Stomach (tissue), 9 donors: Measurements from ENCODE around the gene GCKR. TPM values are rescaled to one million over a fixed set of nuclear protein-coding genes. Genes with fewer than 3 reads are reported as not detected.

Experiments
- DNase-seq, 2 donors: peaks; one replicate each; pipeline versions ENCODE4 v3.0.0 to v3.0.0-alpha.2; 2013 to 2019
- H3K27ac ChIP-seq, 5 donors: fragments of 200-600 bp in 4 of 5; sonication (generic) in 4 of 5; one replicate each; pipeline ENCODE4 v1.5.1; 2013 to 2019; ENCODE audit warnings: mild to moderate bottlenecking in 1 of 5, moderate library complexity in 1 of 5
- H3K27me3 ChIP-seq, 3 donors: fragments of 200-600 bp; sonication (generic); one replicate each; pipeline ENCODE4 v1.5.1; 2017 to 2019; ENCODE audit warnings: mixed run types in 1 of 3
- H3K36me3 ChIP-seq, 4 donors: fragments of 200-600 bp; sonication (generic); 1 replicate in 3 of 4; 2 replicates in 1 of 4; pipeline ENCODE4 v1.5.1; 2016 to 2019
- H3K4me1 ChIP-seq, 4 donors: fragments of 200-600 bp; sonication (generic); one replicate each; pipeline ENCODE4 v1.5.1; 2016 to 2019
- H3K4me3 ChIP-seq, 4 donors: fragments of 200-600 bp; sonication (generic) in 3 of 4; one replicate each; pipeline ENCODE4 v1.5.1; 2016 to 2019; ENCODE audit warnings: mild to moderate bottlenecking in 1 of 4
- H3K9me3 ChIP-seq, 4 donors: fragments of 200-600 bp; sonication (generic); one replicate each; pipeline ENCODE4 v1.5.1; 2016 to 2019
- EP300 ChIP-seq: sonication (generic); formaldehyde crosslinking; IDR thresholded peaks from one replicate; pipeline ENCODE4 v1.6.1; 2017; ENCODE audit warnings: antibody characterized with exemption
- POLR2A ChIP-seq, 4 donors: fragments of 450-650 bp; IDR thresholded peaks; one replicate each; pipeline ENCODE4 v1.6.1; 2016; ENCODE audit warnings: antibody characterized with exemption in 4 of 4, control low read depth in 2 of 4, mild to moderate bottlenecking in 1 of 4, moderate library complexity in 1 of 4
- POLR2AphosphoS5 ChIP-seq, 3 donors: sonication (generic); formaldehyde crosslinking; IDR thresholded peaks; one replicate each; pipeline ENCODE4 v1.6.1; 2016; ENCODE audit warnings: antibody characterized with exemption in 3 of 3
- WGBS, 5 donors: extraction: QIAGEN DNeasy Blood & Tissue Kit in 3 of 5; methylation state at CpG; one replicate each; pipeline versions ENCODE4 v1.1.5 to v1.1.7; 2013 to 2018; 5-methylcytosine and 5-hydroxymethylcytosine counted together
- intact Hi-C: fragments of 100-400 bp; cut with DNase I; formaldehyde crosslinking; loops from one replicate; pipeline ENCODE4 v1.15.1; 2023; ENCODE audit warnings: low total_unique reads
- polyA plus RNA-seq, 3 donors: library from polyadenylated mRNA; stranded (reverse); fragments of 200-250 nt; gene quantifications; one replicate each; pipeline ENCODE4 v1.2.3, GENCODE V29; 2013
- total RNA-seq, 5 donors: library from RNA; depleted of rRNA; stranded (reverse); fragments of >200 nt; gene quantifications; one replicate each; pipeline versions ENCODE4 v1.1.0 to v1.2.3, GENCODE V29; 2014 to 2016
- TF ChIP-seq, protein P1 (sequence below), 7 experiments: fragments of 450-650 bp in 4 of 7; fragments of 200-600 bp in 3 of 7; sonication (generic) in 3 of 7; IDR thresholded peaks; one replicate each; pipeline ENCODE4 v1.5.1; 2016 to 2019; ENCODE audit warnings: antibody characterized with exemption in 7 of 7, control low read depth in 2 of 7, mild to moderate bottlenecking in 1 of 7
- donor health status: healthy with polysubstance abuse.
- donor health status: Bipolar disorder and iron deficiency.
- donor health status: healthy.

The GCKR gene
- total and polyA plus RNA-seq, 8 donors, result 1.2 to 45.5 (median 13.4) TPM; not detected in 1

GRCh38 chr2:27494284-27494943, 2.2 kb upstream of the GCKR start:
- H3K27me3 ChIP-seq, result peaks cover 0 to 23% (median 3%) of the 10 kb centered on the region in 3 donors
- DNase-seq, result peak in 1 of 2 donors; percentile 57
- no peaks in the 10 kb centered on the region for H3K9me3 ChIP-seq
- peaks cover 0 to 7% (median 0%) of the 10 kb centered on the region in 4 donors for H3K36me3 ChIP-seq
- peak overlapping the region; percentile 10 to 80 (median 50) for H3K27ac ChIP-seq
- peak overlapping the region; percentile 60 to 74 (median 73) for H3K4me3 ChIP-seq
- intact Hi-C loops, result no loop called here
- TF ChIP-seq EP300, result peak; percentile 8
- TF ChIP-seq POLR2A (IDR thresholded peaks at IDR 0.05), result no peak
- TF ChIP-seq POLR2AphosphoS5 (IDR thresholded peaks at IDR 0.05), result peak in 2 of 3 donors; percentile 59 to 66
- TF ChIP-seq, protein P1, sequence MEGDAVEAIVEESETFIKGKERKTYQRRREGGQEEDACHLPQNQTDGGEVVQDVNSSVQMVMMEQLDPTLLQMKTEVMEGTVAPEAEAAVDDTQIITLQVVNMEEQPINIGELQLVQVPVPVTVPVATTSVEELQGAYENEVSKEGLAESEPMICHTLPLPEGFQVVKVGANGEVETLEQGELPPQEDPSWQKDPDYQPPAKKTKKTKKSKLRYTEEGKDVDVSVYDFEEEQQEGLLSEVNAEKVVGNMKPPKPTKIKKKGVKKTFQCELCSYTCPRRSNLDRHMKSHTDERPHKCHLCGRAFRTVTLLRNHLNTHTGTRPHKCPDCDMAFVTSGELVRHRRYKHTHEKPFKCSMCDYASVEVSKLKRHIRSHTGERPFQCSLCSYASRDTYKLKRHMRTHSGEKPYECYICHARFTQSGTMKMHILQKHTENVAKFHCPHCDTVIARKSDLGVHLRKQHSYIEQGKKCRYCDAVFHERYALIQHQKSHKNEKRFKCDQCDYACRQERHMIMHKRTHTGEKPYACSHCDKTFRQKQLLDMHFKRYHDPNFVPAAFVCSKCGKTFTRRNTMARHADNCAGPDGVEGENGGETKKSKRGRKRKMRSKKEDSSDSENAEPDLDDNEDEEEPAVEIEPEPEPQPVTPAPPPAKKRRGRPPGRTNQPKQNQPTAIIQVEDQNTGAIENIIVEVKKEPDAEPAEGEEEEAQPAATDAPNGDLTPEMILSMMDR (IDR thresholded peaks at IDR 0.05), result no peak
- H3K4me1 ChIP-seq, result peaks cover 0 to 33% (median 32%) of the 10 kb centered on the region in 4 donors
- WGBS, 5 donors, result 14 to 33% (median 20%) methylated on average over 20 to 35 of the region's 35 CpGs

- Histone ChIP-seq H3K36me3 (peaks cover 0 to 7% (median 0%) of the 10 kb centered on the region in 4 donors), H3K27ac (peak within 1 kb of the TSS; percentile 17 to 80 (median 78)), H3K27me3 (peaks cover 0 to 23% (median 3%) of the 10 kb centered on the region in 3 donors), H3K4me1 (peaks cover 0 to 31% (median 28%) of the 10 kb centered on the region in 4 donors), H3K4me3 (peak within 1 kb of the TSS; percentile 60 to 74 (median 73)), H3K9me3 (no peaks in the 10 kb centered on the region)
- peak; percentile 29 to 77 for DNase-seq
- intact Hi-C loops, result no loop called here
- 0 to 4% (median 1%) methylated on average over 14 to 70 of the region's 70 CpGs for WGBS, 5 donors
- TF ChIP-seq EP300, result no peak
- TF ChIP-seq, protein P1 (IDR thresholded peaks at IDR 0.05), result no peak
- no peak for TF ChIP-seq POLR2AphosphoS5 (IDR thresholded peaks at IDR 0.05)
- no peak for TF ChIP-seq POLR2A (IDR thresholded peaks at IDR 0.05)
These were observed 1.6 kb upstream of the GCKR start, which contains the start of gene FNDC4 for GRCh38 chr2:27494944-27495554. Gene FNDC4 (minus strand): TSS chr2:27495200. CDS start chr2:27494679, 521 bp downstream.

- H3K36me3 ChIP-seq, result peaks cover 0 to 7% (median 0%) of the 10 kb centered on the region in 4 donors
- H3K4me3 ChIP-seq, result no peak overlapping the region
- no peak for DNase-seq
- H3K4me1 ChIP-seq, result peaks cover 0 to 27% (median 25%) of the 10 kb centered on the region in 4 donors
- intact Hi-C loops, result no loop called here
- no peaks in the 10 kb centered on the region for H3K9me3 ChIP-seq
- WGBS, 5 donors, result 53 to 70% (median 59%) methylated on average over 4 of the region's 4 CpGs
- peaks cover 0 to 23% (median 3%) of the 10 kb centered on the region in 3 donors for H3K27me3 ChIP-seq
- peak overlapping the region; percentile 26 to 79 (median 72) for H3K27ac ChIP-seq
- TF ChIP-seq POLR2A (IDR thresholded peaks at IDR 0.05), result no peak
- no peak for TF ChIP-seq EP300
- no peak for TF ChIP-seq POLR2AphosphoS5 (IDR thresholded peaks at IDR 0.05)
- TF ChIP-seq, protein P1 (IDR thresholded peaks at IDR 0.05), result no peak
These were observed 741 bp upstream of the GCKR start for GRCh38 chr2:27495840-27496356.

DNA sequence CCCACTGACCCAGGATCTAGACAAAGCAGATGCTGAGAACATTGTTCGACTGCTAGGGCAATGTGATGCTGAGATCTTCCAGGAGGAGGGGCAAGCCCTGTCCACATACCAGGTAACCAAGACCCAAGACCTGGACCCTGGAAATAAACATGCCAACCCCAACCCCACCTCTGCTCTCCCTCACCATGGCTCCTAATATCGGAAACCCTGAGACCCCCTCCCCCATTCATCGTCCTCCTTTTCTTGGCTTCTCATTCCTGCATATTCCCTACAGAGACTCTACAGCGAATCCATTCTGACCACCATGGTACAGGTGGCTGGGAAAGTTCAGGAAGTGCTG, 619 bp downstream of the GCKR start:
- Histone ChIP-seq H3K27ac (peak overlapping the region; percentile 26 to 79 (median 72)), H3K4me1 (peaks cover 0 to 27% (median 25%) of the 10 kb centered on the region in 4 donors), H3K27me3 (peaks cover 0 to 23% (median 3%) of the 10 kb centered on the region in 3 donors), H3K9me3 (no peaks in the 10 kb centered on the region), H3K36me3 (peaks cover 0 to 2% (median 0%) of the 10 kb centered on the region in 4 donors), H3K4me3 (peak overlapping the region in 3 of 4 donors; percentile 8 to 32 (median 20))
- 58 to 77% (median 67%) methylated on average over 4 of the region's 4 CpGs for WGBS, 5 donors
- intact Hi-C loops, result no loop called here
- no peak for TF ChIP-seq POLR2AphosphoS5 (IDR thresholded peaks at IDR 0.05)
- no peak for DNase-seq
